MM.1S (cell line): ENCODE measurements around the gene ATAD1.

Experiments used
- CTCF ChIP-seq: fragments of 300-600 bp; sonication (generic); IDR thresholded peaks from 2 replicates; pipeline ENCODE4 v1.5.1; 2016; ENCODE audit warnings: antibody characterized with exemption, low read length, mixed read lengths
- EZH2 ChIP-seq: fragments of 300-600 bp; sonication (generic); optimal IDR thresholded peaks from 2 replicates; pipeline ENCODE3; 2017; ENCODE audit warnings: low read depth, mild to moderate bottlenecking, antibody characterized with exemption, low read length, mixed read lengths

GRCh38 chr10:87761892-87762291 lies 56.1 kb downstream of the ATAD1 start:
- TF ChIP-seq CTCF (no peak), EZH2 (no peak)
